Activated CD4-positive, alpha-beta T cell treated with anti-CD3 and anti-CD28 coated beads for 24 hours (primary cell): ENCODE data around the gene PKP2.

Source experiments
- DNase-seq, 2 donors: peaks; one replicate each; pipeline ENCODE4 v3.0.0-alpha.2; 2020; ENCODE audit warnings: low read depth in 2 of 2

PKP2 gene

DNA sequence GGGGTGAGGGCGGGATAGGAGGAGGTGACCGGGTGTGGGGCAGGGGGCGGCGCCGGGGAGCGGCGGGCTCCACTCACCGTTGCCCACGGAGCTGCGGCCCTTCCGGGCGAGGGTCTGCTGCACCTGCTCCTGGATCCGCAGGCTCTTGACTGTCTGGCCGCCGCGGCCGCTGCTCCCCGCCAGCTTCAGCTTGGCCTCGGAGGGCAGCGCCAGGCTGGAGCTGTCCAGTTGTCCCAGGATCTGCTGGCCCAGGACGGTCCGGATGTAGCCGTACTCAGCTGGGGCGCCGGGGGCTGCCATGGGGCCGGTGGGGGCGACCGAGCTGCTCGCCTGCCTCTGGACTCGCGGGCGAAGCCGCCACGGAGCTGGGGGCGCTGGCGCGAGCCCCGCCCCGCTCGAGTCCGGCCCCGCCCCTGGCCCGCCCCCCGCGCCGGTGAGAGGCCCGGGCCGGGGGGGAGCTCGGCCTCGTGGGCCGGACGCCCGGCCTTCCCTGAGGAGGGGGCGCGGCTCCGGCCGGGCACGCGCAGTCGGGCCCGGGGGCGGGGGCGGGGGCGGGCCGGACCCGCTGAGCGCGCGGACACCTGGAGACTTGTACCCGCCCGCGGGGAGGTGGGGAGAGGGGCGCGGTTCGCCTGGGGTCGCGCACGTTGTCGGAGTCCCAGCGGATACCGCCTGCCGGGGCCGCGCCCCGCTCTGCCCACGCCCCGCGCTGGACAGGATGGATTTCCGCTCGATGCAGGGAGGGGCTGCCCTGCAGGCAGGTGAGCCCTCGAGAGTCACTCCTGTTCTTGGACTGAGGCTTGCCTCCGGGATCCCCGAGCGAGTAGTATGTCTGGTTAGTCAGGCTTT, at the start of gene PKP2:
Gene PKP2, minus strand, starts transcription at position 346 of the 849 bp plus-strand sequence. Its CDS starts 46 bp downstream, at position 300.
- no peak for DNase-seq

DNA sequence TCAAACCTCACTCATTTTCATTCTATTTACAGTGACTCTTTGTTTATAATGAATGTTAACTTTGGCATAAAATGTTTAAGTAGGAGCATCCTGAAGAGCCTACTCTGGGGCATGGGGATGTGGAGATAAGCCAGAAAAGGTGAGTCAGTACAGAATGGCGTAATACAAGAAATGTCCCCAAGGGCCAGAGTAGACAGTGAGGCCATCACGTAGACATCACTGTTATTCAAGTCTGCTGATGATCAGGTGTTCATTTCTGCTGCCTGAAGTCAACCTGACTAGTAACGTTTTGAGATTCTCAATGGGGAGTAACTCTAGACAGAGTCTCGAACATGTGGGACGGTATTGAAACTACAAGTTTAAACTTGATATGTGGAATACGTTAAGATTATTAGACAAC, 47.6 kb upstream of the PKP2 start:
- DNase-seq: no peak

GRCh38 chr12:32939801-32940200, 43.2 kb upstream of the PKP2 start:
- no peak for DNase-seq

DNA sequence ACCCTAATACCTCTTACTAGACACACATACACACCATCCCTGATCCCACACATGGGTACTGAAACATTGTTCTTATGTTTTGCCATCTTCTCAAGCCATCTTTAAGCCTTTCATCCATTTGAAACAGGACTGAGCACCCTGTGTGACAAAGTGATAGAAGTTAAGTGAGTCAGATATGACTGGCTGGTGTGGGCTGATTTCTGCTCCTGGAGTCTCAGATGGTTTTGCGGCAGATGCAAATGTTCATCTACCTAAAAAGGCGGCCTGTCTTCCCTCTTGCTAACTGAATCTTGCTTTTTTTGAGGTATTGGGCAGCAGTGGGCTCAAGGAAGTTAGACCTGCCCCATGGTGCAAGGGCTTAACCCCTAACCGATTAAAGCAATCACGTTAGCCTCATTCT, 30.4 kb upstream of the PKP2 start:
- DNase-seq: no peak

- DNase-seq: no peak
These were observed 29.8 kb upstream of the PKP2 start for GRCh38 chr12:32926356-32926755.

DNA sequence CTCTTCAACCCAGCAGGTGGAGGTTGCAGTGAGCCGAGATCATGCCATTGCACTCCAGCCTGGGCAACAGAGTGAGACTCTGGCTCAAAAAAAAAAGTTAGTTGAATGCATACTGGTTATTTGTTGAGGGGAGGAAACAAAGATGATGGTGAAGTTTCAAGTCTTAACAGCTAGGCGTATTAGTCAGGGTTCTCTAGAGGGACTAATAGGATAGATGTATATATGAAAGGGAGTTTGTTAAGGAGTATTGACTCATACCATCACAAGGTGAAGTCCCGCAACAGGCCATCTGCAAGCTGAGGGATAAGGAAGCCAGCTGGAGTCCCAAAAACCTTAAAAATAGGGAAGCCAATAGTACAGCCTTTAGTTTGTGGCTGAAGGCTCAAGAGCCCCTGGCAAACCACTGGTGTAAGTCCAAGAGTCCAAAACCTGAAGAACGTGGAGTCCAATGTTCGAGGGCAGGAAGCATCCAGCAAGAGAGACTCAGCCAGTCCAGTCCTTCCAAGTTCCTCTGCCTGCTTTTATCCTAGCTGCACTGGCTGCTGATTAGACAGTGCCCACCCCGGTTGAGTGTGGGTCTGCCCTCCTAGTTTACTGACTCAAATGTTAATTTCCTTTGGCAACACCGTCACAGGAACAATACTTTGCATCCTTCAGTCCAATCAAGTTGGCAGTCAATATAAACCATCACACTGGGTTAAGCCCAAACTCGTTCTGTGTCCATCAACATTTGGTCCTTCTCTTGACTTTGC, 26.1 kb upstream of the PKP2 start:
- DNase-seq: no peak

DNA sequence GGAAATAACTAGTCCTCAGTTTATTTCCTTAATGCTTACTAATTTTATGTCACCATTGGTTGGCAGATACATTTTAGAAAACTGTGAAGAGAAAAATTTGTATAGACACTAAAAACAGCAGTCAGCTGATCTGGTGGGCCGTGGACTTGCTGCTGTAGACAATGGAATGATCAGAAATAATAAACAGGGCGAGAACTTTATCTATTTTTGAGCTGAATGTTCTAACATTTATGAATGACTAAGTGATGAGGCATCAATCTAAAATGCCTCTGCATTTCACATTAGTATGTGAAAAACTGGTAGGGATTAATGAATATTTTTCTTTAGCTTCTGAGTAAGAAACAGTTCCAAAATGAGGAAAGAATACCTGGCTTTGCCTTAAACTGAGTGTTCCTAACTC, 24.8 kb upstream of the PKP2 start:
- DNase-seq: no peak

GRCh38 chr12:32920506-32921085, 24.0 kb upstream of the PKP2 start:
- no peak for DNase-seq

DNA sequence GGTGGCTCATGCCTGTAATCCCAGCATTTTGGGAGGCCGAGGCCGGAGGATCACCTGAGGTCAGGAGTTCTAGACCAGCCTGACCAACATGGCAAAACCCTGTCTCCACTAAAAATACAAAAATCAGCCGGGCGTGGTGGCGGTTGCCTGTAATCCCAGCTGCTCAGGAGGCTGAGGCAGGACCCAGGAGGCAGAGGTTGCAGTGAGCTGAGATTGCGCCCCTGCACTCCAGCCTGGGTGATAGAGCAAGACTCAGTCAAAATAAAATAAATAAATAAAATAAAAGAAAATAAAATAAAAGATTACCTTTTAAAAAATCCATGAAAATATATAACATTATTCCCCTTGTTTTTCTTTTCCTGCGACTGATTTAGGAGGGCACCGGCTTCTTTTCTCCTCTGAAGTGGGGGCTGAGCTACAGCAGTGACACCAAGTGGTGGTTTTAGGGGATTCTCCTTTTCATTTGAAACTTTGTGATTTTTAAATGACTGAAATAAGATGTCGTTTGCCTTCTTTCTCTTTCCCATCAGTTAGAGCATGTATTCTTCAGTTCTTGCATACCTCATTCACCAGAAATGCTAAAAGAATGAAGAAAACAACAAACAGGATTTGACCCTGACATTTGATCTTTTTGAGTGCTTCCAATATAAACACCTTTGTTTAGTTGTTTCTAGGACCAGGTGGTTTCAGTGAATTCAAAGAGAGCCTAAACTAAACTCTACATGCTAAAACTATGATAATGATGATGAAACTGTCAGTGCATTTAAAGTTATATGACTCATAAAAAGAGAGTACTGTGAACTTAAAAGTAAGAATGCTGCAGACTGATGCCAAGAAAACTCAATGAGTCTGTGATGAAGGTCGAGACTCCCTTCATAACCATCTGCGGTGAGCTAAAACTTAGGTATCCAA, 22.6 kb upstream of the PKP2 start:
- DNase-seq: no peak

DNA sequence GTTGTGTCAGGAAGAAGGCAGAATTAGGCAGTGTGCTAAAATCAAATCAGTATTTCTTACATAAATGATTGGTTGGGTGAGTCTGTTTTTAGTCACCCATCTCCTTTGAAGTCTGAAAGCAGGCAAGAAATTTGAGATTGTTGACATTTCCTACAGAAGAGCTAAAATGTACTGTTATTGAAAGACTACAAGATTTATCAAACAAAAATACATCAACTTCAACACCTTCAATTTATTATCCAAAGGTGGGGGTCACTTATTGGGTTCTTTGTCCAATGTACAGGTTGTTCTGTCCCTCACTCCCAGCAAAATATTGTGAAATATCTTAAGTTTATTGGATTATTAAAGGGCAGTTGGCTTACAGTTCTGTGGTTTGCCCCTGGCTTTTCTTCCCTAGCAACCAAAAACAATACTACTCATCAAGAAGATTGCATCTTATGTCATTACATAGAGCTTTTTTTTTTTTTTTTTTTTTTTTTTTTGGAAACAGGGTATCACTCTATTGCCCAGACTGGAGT, 20.6 kb upstream of the PKP2 start:
- DNase-seq: no peak

DNA sequence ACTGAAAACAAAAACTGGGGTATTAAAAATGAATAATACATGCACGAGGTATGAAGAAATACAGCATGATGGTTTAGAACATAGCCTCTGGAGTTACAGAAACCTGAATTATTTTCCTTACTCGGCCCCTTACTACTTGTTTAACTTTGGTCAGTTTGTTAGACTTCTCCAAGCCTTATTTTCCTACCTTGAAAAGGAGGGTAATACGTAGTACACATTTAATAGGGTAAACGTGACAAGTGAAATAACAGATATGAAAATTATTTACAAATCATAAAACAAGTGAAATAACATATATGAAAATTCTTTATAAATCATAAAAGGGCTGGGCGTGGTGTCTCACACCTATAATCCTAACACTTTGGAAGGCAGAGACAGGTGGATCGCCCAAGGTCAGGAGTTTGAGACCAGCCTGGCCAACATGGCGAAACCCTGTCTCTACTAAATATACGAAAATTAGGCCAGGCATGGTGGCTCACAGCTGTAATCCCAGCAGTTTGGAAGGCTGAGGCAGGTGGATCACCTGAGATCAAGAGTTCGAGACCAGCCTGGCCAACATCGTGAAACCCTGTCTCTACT, 11.4 kb upstream of the PKP2 start:
- no peak for DNase-seq

DNA sequence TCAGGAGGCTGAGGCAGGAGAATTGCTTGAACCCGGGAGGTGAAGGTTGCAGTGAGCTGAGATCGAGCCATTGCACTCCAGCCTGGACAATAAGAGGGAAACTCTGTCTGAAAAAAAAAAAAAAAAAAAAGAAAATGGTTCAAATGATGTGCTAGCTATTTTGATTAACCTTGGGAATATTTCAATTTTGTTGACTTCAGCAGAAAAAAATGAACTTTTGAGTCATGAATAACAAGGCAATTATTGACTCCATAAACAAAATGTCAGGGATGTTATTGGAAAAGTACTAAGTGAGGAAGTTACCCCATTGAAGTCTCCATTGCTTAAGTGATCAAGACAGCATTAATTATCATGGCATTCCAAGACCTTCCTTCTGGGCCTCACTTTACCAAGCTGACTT, 10.6 kb upstream of the PKP2 start:
- DNase-seq: no peak

GRCh38 chr12:32906399-32907165, 10.0 kb upstream of the PKP2 start:
- DNase-seq: no peak

DNA sequence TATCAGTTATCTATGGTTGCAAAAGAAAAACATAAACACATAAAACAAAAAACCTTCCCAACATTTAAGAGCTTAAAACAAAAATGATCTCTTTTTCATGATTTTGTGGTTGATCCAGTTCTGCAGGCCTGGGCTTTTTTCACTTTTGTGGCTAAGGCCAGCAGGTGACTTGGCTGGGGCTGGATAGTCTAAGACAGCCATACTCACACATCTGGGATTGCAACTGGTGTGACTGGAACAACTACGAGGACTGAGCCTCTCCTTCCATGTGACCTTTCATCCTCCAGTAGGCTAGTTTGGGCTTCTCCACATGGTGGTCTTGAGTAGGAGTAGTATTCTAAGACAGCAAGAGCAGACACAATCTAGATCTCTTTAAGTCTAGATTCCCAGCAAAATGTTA, 7.2 kb upstream of the PKP2 start:
- no peak for DNase-seq

GRCh38 chr12:32903318-32903717, 6.7 kb upstream of the PKP2 start:
- DNase-seq: no peak

DNA sequence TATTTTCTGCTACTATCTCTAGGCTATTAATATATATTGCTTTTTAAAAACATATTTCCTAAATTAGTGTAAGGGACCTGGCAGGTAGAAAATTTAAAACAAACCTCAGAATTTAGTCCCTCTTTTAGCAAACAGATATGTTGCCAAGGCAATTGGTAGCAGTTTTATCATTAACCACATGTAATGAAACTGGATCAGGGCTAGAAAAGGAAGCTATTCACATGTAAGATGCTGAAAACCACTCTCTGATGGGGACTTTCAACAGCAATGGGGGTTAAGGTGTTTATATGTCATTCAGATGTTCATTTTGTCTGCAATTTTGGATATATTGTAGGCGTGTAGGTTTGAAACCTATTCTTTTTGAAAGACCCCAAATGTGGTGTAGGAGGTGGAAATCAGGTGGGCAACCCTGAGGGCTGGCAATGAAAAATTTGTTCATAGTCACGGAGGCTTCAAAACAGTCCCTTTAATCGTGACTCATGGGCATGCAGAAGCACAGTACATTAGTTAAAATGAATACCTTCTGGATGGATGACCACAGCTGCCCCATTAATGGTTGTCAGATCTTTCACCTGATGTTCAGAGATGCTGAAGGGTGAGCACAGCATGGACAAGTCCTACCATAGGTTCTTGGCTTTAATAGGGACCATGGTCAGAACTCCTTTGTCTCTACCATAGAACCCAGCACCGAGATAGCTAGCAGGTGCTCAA, 5.9 kb upstream of the PKP2 start:
- DNase-seq: no peak

DNA sequence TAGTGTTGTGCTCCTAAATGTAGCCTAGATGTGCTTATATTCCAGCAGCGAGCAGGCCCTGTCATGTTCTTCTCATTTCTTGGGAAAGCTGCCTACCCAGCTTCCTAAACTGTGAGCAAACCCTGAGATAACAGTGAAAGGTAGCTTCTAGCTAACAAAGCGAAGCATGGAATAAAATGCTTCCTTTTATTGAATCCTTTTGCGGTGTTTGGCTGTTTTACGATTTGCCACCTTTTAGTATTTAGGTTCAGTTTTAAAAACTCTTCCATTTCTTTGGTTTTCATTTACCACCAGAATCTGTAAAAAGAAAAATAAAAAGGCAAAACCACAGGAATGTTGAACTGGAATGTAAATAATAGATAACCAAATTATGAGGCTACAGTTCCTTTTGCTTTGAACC, 5.0 kb upstream of the PKP2 start:
- DNase-seq: no peak

DNA sequence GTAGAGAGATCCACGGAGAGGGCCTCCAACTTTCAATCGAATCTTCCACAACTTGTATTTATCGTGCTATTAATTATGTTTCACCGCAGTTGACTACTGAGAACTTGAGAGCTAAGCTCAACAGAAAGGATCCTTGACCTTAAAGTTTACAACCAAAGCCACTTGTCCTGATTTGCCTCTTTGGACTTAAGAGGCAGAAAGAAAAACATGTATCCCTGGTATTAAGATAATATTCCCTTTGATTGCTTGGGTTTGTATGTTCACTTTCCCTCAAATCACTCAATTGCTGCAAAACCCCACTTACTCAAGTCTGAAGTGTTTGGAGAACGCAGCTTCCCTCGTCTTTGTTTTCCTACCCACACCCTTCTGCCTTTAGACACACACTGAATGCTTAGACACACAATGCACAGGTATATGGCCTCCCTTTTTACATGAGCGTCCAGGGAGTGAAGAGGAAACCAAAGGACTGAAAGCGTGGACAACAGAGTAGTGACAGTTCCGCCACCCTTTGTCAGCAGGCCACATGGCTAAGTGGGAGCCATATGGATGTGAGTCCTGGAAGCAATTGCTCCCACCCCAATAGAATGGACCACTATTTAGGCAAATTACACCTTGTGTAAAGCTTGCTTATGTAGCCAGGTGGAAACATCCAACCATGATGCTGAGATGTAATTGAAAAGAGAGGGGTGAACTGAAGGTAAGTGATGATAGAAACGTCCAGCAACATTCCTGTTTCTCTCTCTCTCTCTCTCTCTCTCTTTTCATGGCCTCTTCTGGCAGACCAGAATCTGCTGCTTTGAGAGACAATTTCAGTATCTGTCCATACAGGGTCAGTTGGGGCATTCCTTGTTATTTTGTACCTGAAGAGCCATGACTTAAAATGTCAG, 1.4 kb upstream of the PKP2 start:
- DNase-seq: no peak

GRCh38 chr12:32897281-32897610, 669 bp upstream of the PKP2 start:
- DNase-seq: no peak
